ENCODE results near the gene TNFRSF12A. TPM values are rescaled to one million over a fixed set of nuclear protein-coding genes. Genes with fewer than 3 reads are reported as not detected.
A peak's percentile ranks its signal among the peaks of the same experiment; 100 is the strongest.

Gene TNFRSF12A
- total and polyA plus RNA-seq, 8 donors, result 1.8 to 134 (median 51.6) TPM

GRCh38 chr16:2979669-2980226, 40.4 kb upstream of the TNFRSF12A start:
- Histone ChIP-seq H3K9me3 (no peaks in the 10 kb centered on the region), H3K27ac (peak overlapping the region in 3 of 5 donors; percentile 90 to 94 (median 92)), H3K4me3 (peak overlapping the region; percentile 64 to 82 (median 74)), H3K36me3 (no peaks in the 10 kb centered on the region), H3K4me1 (peaks cover 26 to 54% (median 44%) of the 10 kb centered on the region in 4 donors), H3K27me3 (peaks cover 0 to 20% (median 7%) of the 10 kb centered on the region in 3 donors)
- 1 to 6% (median 5%) methylated on average over 22 to 43 of the region's 43 CpGs for WGBS, 5 donors
- TF ChIP-seq CTCF (IDR thresholded peaks at IDR 0.05) (no peak), EP300 (IDR thresholded peaks at IDR 0.05) (no peak), POLR2A (IDR thresholded peaks at IDR 0.05) (no peak), POLR2AphosphoS5 (IDR thresholded peaks at IDR 0.05) (no peak)
- no peak for DNase-seq
- intact Hi-C loops (cut with DNase I; ENCODE audit: low total_unique reads), result no loop called here

- WGBS, 5 donors, result 6 to 12% (median 9%) methylated on average over 41 to 91 of the region's 91 CpGs
- H3K9me3 ChIP-seq, result no peaks in the 10 kb centered on the region
- intact Hi-C loops (cut with DNase I; ENCODE audit: low total_unique reads), result no loop called here
- peak; percentile 94 to 98 for DNase-seq
- peak within 1 kb of the TSS; percentile 64 to 82 (median 74) for H3K4me3 ChIP-seq
- H3K27me3 ChIP-seq, result peaks cover 0 to 20% (median 7%) of the 10 kb centered on the region in 3 donors
- peaks cover 28 to 62% (median 51%) of the 10 kb centered on the region in 4 donors for H3K4me1 ChIP-seq
- no peaks in the 10 kb centered on the region for H3K36me3 ChIP-seq
- H3K27ac ChIP-seq, result peak within 1 kb of the TSS; percentile 87 to 95 (median 92)
- TF ChIP-seq POLR2AphosphoS5 (IDR thresholded peaks at IDR 0.05) (peak; percentile 85 to 99 (median 99)), CTCF (IDR thresholded peaks at IDR 0.05) (no peak), EP300 (IDR thresholded peaks at IDR 0.05) (no peak), POLR2A (IDR thresholded peaks at IDR 0.05) (peak in 2 of 4 donors; percentile 65 to 78)
These were observed 39.7 kb upstream of the TNFRSF12A start, which contains the start of gene PKMYT1 for GRCh38 chr16:2980227-2981176. PKMYT1 (minus strand) TSS chr16:2980446; CDS start chr16:2979657, 789 bp downstream.

DNA sequence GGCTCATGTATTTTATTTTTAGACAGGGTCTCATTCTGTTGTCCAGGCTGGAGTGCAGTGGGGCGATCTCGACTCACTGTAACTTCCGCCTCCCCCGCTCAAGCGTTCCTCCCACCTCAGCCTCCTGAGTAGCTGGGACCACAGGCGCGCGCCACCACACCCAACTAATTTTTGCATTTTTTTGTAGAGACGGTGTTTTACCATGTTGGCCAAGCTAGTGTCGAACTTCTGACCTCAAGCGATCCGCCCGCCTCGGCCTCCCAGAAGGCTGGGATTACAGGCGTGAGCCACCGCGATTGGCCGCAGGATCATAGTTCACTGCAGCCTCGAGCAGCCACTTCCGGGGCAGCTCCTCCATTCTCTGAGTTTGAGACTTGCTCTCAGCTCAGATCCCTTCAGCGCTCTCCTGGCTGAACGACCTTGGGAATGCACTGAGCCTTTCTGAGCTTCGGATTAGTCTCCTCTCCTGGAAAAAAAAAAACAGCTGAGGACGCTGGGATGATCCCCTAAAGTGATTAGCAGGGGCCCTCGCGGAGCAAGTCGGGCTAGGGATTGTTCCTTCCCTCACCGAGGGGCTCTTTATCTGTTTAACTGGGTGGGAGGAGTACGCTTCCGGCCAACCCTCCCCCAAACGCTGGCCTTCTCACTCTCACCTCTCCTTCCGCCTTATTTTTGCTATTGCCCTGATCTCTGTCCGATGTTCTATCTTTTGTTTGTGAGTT, 38.8 kb upstream of the TNFRSF12A start:
- peaks cover 32 to 69% (median 56%) of the 10 kb centered on the region in 4 donors for H3K4me1 ChIP-seq
- H3K4me3 ChIP-seq, result peak overlapping the region in 3 of 4 donors; percentile 64 to 79 (median 70)
- intact Hi-C loops (cut with DNase I; ENCODE audit: low total_unique reads), result no loop called here
- H3K9me3 ChIP-seq, result no peaks in the 10 kb centered on the region
- TF ChIP-seq CTCF (IDR thresholded peaks at IDR 0.05) (no peak), POLR2AphosphoS5 (IDR thresholded peaks at IDR 0.05) (no peak), POLR2A (IDR thresholded peaks at IDR 0.05) (no peak)
- H3K27ac ChIP-seq, result peak overlapping the region in 1 of 5 donors; percentile 92
- 47 to 59% (median 54%) methylated on average over 33 of the region's 33 CpGs for WGBS, 5 donors
- no peaks in the 10 kb centered on the region for H3K36me3 ChIP-seq
- H3K27me3 ChIP-seq, result peaks cover 0 to 20% (median 7%) of the 10 kb centered on the region in 3 donors
- no peak for DNase-seq

DNA sequence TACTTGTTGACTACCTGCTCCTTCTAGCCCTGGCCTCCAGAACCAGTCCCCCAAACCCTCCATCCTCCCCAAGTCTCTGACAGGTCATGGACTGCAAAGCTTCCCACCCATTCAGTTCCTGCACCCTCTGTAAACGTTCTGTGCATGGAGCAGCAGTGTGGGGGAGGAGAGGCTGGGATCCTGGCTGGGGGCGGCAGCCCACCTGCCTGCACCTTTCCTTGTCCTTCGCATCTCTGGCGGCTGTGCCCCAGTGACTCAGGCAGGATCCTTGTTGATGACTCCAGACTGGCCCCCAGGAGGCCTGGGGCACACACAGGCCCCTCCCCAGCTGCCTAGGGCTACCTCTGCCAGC, 38.3 kb upstream of the TNFRSF12A start:
- H3K4me1 ChIP-seq, result peaks cover 32 to 65% (median 52%) of the 10 kb centered on the region in 4 donors
- intact Hi-C loops (cut with DNase I; ENCODE audit: low total_unique reads), result no loop called here
- no peak overlapping the region for H3K27ac ChIP-seq
- H3K9me3 ChIP-seq, result no peaks in the 10 kb centered on the region
- DNase-seq, result no peak
- 67 to 80% (median 73%) methylated on average over 4 of the region's 4 CpGs for WGBS, 5 donors
- no peaks in the 10 kb centered on the region for H3K36me3 ChIP-seq
- H3K4me3 ChIP-seq, result no peak overlapping the region
- peaks cover 0 to 21% (median 7%) of the 10 kb centered on the region in 3 donors for H3K27me3 ChIP-seq
- TF ChIP-seq POLR2AphosphoS5 (IDR thresholded peaks at IDR 0.05), result no peak
- no peak for TF ChIP-seq CTCF (IDR thresholded peaks at IDR 0.05)
- TF ChIP-seq EP300 (IDR thresholded peaks at IDR 0.05), result no peak
